ENCODE results near the gene OBP2A. TPM values are rescaled to one million over a fixed set of nuclear protein-coding genes. Genes with fewer than 3 reads are reported as not detected.

Gene OBP2A
- total RNA-seq, 1 donor from 2014 or later = not detected

DNA sequence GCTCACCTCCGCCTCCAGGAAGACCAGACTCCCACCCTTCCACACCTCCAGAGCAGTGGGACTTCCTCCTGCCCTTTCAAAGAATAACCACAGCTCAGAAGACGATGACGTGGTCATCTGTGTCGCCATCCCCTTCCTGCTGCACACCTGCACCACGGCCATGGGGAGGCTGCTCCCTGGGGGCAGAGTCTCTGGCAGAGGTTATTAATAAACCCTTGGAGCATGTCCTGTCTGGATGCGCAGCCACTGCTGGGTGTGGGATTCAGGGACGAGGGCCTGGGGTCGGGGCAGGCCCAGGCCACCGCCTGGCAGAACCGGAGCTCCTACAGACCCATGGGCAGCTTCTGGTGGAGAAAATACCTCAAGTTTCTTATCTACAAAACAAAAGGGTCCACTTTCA, 20.6 kb downstream of the OBP2A start:
- peaks cover 55% of the 10 kb centered on the region for H3K27me3 ChIP-seq (ENCODE audit: low read depth)

DNA sequence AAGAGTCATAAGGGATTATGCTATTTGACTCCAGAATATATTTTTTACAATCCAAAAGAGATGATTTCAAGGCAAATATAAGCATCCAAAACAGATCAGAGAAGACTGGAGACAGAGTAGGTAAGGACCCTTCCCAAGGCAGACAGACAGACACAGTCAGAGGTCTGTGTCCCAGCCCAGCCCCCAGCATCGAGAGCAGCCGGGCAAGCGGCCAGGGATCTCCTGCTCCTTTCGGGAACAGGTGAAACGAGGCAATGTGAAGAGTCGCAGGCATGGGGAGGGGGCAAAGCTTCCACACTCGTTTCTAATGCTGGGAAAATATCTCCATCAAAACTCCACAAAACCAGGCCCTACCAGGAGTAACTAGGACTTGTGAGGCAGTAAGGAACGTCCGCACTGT, 21.4 kb downstream of the OBP2A start:
- no peak overlapping the region for H3K27ac ChIP-seq (replicated peaks)
- intact Hi-C loops (cut with micrococcal nuclease) = no loop called here
- no peak overlapping the region for H3K4me3 ChIP-seq
- H3K9me3 ChIP-seq (replicated peaks) = peaks cover 21% of the 10 kb centered on the region
- H3K36me3 ChIP-seq = no peaks in the 10 kb centered on the region
- H3K4me1 ChIP-seq = no peaks in the 10 kb centered on the region
- DNase-seq = no peak
- TF ChIP-seq, protein P1, sequence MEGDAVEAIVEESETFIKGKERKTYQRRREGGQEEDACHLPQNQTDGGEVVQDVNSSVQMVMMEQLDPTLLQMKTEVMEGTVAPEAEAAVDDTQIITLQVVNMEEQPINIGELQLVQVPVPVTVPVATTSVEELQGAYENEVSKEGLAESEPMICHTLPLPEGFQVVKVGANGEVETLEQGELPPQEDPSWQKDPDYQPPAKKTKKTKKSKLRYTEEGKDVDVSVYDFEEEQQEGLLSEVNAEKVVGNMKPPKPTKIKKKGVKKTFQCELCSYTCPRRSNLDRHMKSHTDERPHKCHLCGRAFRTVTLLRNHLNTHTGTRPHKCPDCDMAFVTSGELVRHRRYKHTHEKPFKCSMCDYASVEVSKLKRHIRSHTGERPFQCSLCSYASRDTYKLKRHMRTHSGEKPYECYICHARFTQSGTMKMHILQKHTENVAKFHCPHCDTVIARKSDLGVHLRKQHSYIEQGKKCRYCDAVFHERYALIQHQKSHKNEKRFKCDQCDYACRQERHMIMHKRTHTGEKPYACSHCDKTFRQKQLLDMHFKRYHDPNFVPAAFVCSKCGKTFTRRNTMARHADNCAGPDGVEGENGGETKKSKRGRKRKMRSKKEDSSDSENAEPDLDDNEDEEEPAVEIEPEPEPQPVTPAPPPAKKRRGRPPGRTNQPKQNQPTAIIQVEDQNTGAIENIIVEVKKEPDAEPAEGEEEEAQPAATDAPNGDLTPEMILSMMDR (IDR thresholded peaks at IDR 0.05; ENCODE audit: borderline replicate concordance) = no peak
- peaks cover 54% of the 10 kb centered on the region for H3K27me3 ChIP-seq (ENCODE audit: low read depth)

More for the DNA sequence above, 20.6 kb downstream of the OBP2A start:
- H3K36me3 ChIP-seq = no peaks in the 10 kb centered on the region
- TF ChIP-seq, protein P1 (IDR thresholded peaks at IDR 0.05; ENCODE audit: borderline replicate concordance) = no peak
- intact Hi-C loops (cut with micrococcal nuclease) = no loop called here
- DNase-seq = no peak
- no peaks in the 10 kb centered on the region for H3K4me1 ChIP-seq
- no peak overlapping the region for H3K4me3 ChIP-seq
- peaks cover 20% of the 10 kb centered on the region for H3K9me3 ChIP-seq (replicated peaks)
- no peak overlapping the region for H3K27ac ChIP-seq (replicated peaks)

DNA sequence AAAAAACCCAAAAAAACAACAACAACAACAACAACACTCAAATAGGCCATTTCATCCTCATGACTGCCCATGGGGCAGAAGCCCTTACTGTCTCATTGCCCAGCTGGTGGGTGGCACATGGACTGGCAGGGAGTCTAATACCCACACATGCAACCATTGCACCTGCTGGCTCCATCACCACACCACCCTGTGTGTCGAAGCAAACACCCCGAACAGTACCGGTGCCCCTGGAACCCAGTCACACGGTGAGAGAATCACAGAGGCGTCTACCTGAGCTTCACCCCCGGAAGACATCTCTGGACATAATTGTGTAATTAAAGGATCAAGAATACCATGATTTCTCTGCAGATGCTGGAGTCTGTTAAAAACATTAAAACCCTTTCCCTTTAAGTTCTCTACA, 22.1 kb downstream of the OBP2A start:
- no peak for DNase-seq
- Histone ChIP-seq H3K9me3 (replicated peaks) (peaks cover 21% of the 10 kb centered on the region), H3K27ac (replicated peaks) (no peak overlapping the region), H3K4me1 (no peaks in the 10 kb centered on the region), H3K36me3 (no peaks in the 10 kb centered on the region), H3K27me3 (ENCODE audit: low read depth) (peaks cover 51% of the 10 kb centered on the region), H3K4me3 (no peak overlapping the region)
- TF ChIP-seq, protein P1 (IDR thresholded peaks at IDR 0.05; ENCODE audit: borderline replicate concordance) = no peak
- intact Hi-C loops (cut with micrococcal nuclease) = no loop called here

- intact Hi-C loops (cut with micrococcal nuclease) = no loop called here
- H3K4me3 ChIP-seq = no peak overlapping the region
- no peak for DNase-seq
These were observed 24.5 kb downstream of the OBP2A start for GRCh38 chr9:135570456-135570855.

GRCh38 chr9:135572233-135572632, 26.3 kb downstream of the OBP2A start:
- TF ChIP-seq, protein P1 (IDR thresholded peaks at IDR 0.05; ENCODE audit: borderline replicate concordance) = no peak
- no peak overlapping the region for H3K27ac ChIP-seq (replicated peaks)
- H3K36me3 ChIP-seq = no peaks in the 10 kb centered on the region
- DNase-seq = no peak
- H3K4me1 ChIP-seq = no peaks in the 10 kb centered on the region
- intact Hi-C loops (cut with micrococcal nuclease) = no loop called here
- peaks cover 40% of the 10 kb centered on the region for H3K27me3 ChIP-seq (ENCODE audit: low read depth)
- H3K9me3 ChIP-seq (replicated peaks) = peaks cover 21% of the 10 kb centered on the region
- H3K4me3 ChIP-seq = no peak overlapping the region

More at GRCh38 chr9:135570456-135570855, 24.5 kb downstream of the OBP2A start:
- Histone ChIP-seq H3K36me3 (no peaks in the 10 kb centered on the region), H3K27me3 (ENCODE audit: low read depth) (peaks cover 51% of the 10 kb centered on the region), H3K9me3 (replicated peaks) (peaks cover 21% of the 10 kb centered on the region), H3K27ac (replicated peaks) (no peak overlapping the region), H3K4me1 (no peaks in the 10 kb centered on the region)
- TF ChIP-seq, protein P1 (IDR thresholded peaks at IDR 0.05; ENCODE audit: borderline replicate concordance) = no peak
